Measurements from ENCODE around the gene DOCK9.

DNA sequence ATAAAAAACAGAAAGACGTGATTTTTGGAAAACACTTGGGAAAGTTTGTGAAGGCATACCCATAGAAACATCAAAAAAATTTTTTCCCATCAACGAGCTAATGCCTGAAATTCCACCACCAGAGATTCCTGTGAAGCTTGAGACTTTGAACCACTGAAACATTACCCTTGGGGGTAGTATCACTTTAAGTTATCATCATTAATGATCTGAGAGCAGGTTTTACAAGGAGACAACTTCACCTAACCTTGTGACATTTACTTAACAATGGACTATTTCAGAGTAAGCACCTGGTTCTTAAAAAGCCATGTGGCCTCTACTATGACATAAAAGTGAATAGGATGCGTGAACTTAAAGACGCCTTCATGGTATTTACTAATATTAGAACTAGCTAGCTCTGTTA is 51.9 kb downstream of the DOCK9 start:
- TF ChIP-seq, protein P1, sequence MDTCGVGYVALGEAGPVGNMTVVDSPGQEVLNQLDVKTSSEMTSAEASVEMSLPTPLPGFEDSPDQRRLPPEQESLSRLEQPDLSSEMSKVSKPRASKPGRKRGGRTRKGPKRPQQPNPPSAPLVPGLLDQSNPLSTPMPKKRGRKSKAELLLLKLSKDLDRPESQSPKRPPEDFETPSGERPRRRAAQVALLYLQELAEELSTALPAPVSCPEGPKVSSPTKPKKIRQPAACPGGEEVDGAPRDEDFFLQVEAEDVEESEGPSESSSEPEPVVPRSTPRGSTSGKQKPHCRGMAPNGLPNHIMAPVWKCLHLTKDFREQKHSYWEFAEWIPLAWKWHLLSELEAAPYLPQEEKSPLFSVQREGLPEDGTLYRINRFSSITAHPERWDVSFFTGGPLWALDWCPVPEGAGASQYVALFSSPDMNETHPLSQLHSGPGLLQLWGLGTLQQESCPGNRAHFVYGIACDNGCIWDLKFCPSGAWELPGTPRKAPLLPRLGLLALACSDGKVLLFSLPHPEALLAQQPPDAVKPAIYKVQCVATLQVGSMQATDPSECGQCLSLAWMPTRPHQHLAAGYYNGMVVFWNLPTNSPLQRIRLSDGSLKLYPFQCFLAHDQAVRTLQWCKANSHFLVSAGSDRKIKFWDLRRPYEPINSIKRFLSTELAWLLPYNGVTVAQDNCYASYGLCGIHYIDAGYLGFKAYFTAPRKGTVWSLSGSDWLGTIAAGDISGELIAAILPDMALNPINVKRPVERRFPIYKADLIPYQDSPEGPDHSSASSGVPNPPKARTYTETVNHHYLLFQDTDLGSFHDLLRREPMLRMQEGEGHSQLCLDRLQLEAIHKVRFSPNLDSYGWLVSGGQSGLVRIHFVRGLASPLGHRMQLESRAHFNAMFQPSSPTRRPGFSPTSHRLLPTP (IDR thresholded peaks at IDR 0.05; ENCODE audit: borderline replicate concordance, extremely low read depth, insufficient read length), result no peak
- TF ChIP-seq, protein P2, sequence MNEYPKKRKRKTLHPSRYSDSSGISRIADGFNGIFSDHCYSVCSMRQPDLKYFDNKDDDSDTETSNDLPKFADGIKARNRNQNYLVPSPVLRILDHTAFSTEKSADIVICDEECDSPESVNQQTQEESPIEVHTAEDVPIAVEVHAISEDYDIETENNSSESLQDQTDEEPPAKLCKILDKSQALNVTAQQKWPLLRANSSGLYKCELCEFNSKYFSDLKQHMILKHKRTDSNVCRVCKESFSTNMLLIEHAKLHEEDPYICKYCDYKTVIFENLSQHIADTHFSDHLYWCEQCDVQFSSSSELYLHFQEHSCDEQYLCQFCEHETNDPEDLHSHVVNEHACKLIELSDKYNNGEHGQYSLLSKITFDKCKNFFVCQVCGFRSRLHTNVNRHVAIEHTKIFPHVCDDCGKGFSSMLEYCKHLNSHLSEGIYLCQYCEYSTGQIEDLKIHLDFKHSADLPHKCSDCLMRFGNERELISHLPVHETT (CRISPR knock-in tag; conservative IDR thresholded peaks at IDR 0.05 in 1 of 2, IDR thresholded peaks at IDR 0.05 in 1 of 2), result no peak
- TF ChIP-seq YY1 (IDR thresholded peaks at IDR 0.05; ENCODE audit: borderline replicate concordance in 1 of 3, control insufficient read depth in 1 of 3, extremely low read depth in 1 of 3, insufficient read depth in 3 of 3, insufficient read length in 1 of 3, insufficient replicate concordance in 2 of 3, low read depth in 1 of 3, low read length in 2 of 3), result no peak
- no peak for TF ChIP-seq EZH2 (IDR thresholded peaks at IDR 0.05; ENCODE audit: borderline replicate concordance, low read depth, low read length)
- TF ChIP-seq POLR2AphosphoS5 (IDR thresholded peaks at IDR 0.05; ENCODE audit: control insufficient read depth, insufficient read depth, low read depth, low read length), result no peak
- no peak for TF ChIP-seq SREBF2 (CRISPR knock-in tag; IDR thresholded peaks at IDR 0.05)
- no peak for TF ChIP-seq KAT7 (CRISPR knock-in tag; IDR thresholded peaks at IDR 0.05; ENCODE audit: borderline replicate concordance)
- TF ChIP-seq, protein P3, sequence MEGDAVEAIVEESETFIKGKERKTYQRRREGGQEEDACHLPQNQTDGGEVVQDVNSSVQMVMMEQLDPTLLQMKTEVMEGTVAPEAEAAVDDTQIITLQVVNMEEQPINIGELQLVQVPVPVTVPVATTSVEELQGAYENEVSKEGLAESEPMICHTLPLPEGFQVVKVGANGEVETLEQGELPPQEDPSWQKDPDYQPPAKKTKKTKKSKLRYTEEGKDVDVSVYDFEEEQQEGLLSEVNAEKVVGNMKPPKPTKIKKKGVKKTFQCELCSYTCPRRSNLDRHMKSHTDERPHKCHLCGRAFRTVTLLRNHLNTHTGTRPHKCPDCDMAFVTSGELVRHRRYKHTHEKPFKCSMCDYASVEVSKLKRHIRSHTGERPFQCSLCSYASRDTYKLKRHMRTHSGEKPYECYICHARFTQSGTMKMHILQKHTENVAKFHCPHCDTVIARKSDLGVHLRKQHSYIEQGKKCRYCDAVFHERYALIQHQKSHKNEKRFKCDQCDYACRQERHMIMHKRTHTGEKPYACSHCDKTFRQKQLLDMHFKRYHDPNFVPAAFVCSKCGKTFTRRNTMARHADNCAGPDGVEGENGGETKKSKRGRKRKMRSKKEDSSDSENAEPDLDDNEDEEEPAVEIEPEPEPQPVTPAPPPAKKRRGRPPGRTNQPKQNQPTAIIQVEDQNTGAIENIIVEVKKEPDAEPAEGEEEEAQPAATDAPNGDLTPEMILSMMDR (IDR thresholded peaks at IDR 0.05 in 2 of 3, conservative IDR thresholded peaks at IDR 0.05 in 1 of 3; ENCODE audit: insufficient read depth in 2 of 3, low read depth in 1 of 3, low read length in 3 of 3), result no peak

Data from K562 (cell line).